ENCODE data around the gene ZNF185. TPM values are rescaled to one million over a fixed set of nuclear protein-coding genes. Genes with fewer than 3 reads are reported as not detected.

ZNF185 gene
- total and polyA plus RNA-seq, 9 of the 15 experiments (the other 6 are each of a cell fraction or from before 2014, with no cell fraction given) = 0.08 to 1.1 (median 0.22) TPM

DNA sequence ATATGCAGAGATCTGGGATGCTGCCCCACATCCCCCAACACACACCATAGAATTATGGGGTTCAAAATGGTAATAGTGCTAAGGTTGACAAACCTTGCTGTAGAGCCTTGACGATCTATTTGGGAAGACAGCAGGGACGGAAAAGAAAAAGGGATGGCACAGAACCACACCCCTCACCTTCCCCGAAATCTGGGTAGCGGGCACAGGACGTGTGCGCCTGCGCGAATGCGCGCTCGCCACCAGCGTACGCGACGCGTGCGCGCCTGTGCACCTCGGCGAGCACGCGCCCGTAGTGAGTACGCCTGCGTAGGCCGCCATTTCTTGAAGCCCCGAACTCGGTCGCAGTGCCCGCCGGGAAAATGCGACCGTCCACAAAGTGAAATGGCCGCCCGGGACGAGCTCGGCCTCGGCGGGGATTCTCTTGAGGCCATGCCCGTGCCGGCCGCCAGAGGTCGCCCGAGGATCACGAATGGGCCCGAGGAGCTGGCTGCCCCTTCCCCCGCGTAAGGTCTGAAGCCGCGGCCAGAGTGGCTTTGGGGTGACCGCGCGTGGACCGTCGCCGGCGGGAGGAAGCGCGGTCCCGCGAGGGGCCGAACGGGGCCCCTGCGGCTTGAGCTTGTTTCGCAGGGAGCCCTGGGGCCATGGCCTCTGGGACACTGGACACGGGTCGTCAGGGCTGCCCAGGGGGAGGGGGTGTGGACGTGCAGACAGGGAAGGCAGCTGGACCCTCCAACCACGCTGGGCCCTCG, 43.6 kb downstream of the ZNF185 start (continued):
- TF ChIP-seq MIER1 (IDR thresholded peaks at IDR 0.05; ENCODE audit: low read depth) (no peak), SMAD4 (CRISPR knock-in tag; conservative IDR thresholded peaks at IDR 0.05) (0 out of 2 replicates have a peak, but pooled peaks have one; percentile 29), ZNF324 (CRISPR knock-in tag; IDR thresholded peaks at IDR 0.05) (no peak), MCM7 (IDR thresholded peaks at IDR 0.05) (no peak), TAF1 (IDR thresholded peaks at IDR 0.05; ENCODE audit: control insufficient read depth, extremely low read depth, insufficient read depth, low read length, severe bottlenecking) (peak; percentile 52), RBBP5 (IDR thresholded peaks at IDR 0.05; ENCODE audit: borderline replicate concordance, insufficient read depth, low read length, poor library complexity, severe bottlenecking) (no peak), RB1 (IDR thresholded peaks at IDR 0.05; ENCODE audit: low read depth) (peak; percentile 89), FOXA1 (IDR thresholded peaks at IDR 0.05; ENCODE audit: borderline replicate concordance) (no peak), ESRRA (IDR thresholded peaks at IDR 0.05; ENCODE audit: borderline replicate concordance, low read depth) (0 out of 2 replicates have a peak, but pooled peaks have one; percentile 37), L3MBTL2 (IDR thresholded peaks at IDR 0.05) (peak; percentile 53), HNRNPLL (IDR thresholded peaks at IDR 0.05; ENCODE audit: low read depth, low read length, poor library complexity, severe bottlenecking) (peak; percentile 62), SOX6 (IDR thresholded peaks at IDR 0.05) (no peak), SMC3 (conservative IDR thresholded peaks at IDR 0.05; ENCODE audit: insufficient read depth, low read depth, low read length) (peak; percentile 84), ESRRB (CRISPR knock-in tag; IDR thresholded peaks at IDR 0.05; ENCODE audit: borderline replicate concordance) (no peak), SMAD3 (CRISPR knock-in tag; conservative IDR thresholded peaks at IDR 0.05) (0 out of 2 replicates have a peak, but pooled peaks have one; percentile 43), POLR2A (conservative IDR thresholded peaks at IDR 0.05) (peak; percentile 44; the same call in 1 of the 2 replicates), CTBP1 (IDR thresholded peaks at IDR 0.05; ENCODE audit: borderline replicate concordance) (peak; percentile 58; the same call in 1 of the 2 replicates), RBFOX2 (IDR thresholded peaks at IDR 0.05; ENCODE audit: low read depth, low read length) (peak; percentile 82), GTF2E2 (tag; IDR thresholded peaks at IDR 0.05) (0 out of 2 replicates have a peak, but pooled peaks have one; percentile 33), SIN3B (IDR thresholded peaks at IDR 0.05; ENCODE audit: low read depth) (peak; percentile 95), EGR1 (conservative IDR thresholded peaks at IDR 0.05) (peak; percentile 77), ZNF766 (CRISPR knock-in tag; conservative IDR thresholded peaks at IDR 0.05) (peak; percentile 76), RBM34 (IDR thresholded peaks at IDR 0.05; ENCODE audit: borderline replicate concordance, insufficient read depth, low read length) (no peak), GTF2A2 (tag; IDR thresholded peaks at IDR 0.05) (no peak)
- TF ChIP-seq, protein P1, sequence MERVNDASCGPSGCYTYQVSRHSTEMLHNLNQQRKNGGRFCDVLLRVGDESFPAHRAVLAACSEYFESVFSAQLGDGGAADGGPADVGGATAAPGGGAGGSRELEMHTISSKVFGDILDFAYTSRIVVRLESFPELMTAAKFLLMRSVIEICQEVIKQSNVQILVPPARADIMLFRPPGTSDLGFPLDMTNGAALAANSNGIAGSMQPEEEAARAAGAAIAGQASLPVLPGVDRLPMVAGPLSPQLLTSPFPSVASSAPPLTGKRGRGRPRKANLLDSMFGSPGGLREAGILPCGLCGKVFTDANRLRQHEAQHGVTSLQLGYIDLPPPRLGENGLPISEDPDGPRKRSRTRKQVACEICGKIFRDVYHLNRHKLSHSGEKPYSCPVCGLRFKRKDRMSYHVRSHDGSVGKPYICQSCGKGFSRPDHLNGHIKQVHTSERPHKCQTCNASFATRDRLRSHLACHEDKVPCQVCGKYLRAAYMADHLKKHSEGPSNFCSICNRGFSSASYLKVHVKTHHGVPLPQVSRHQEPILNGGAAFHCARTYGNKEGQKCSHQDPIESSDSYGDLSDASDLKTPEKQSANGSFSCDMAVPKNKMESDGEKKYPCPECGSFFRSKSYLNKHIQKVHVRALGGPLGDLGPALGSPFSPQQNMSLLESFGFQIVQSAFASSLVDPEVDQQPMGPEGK (CRISPR knock-in tag; IDR thresholded peaks at IDR 0.05; ENCODE audit: borderline replicate concordance) = no peak
- TF ChIP-seq, protein P2, sequence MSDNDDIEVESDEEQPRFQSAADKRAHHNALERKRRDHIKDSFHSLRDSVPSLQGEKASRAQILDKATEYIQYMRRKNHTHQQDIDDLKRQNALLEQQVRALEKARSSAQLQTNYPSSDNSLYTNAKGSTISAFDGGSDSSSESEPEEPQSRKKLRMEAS (CRISPR knock-in tag; IDR thresholded peaks at IDR 0.05) = peak; percentile 89
- TF ChIP-seq, protein P3, sequence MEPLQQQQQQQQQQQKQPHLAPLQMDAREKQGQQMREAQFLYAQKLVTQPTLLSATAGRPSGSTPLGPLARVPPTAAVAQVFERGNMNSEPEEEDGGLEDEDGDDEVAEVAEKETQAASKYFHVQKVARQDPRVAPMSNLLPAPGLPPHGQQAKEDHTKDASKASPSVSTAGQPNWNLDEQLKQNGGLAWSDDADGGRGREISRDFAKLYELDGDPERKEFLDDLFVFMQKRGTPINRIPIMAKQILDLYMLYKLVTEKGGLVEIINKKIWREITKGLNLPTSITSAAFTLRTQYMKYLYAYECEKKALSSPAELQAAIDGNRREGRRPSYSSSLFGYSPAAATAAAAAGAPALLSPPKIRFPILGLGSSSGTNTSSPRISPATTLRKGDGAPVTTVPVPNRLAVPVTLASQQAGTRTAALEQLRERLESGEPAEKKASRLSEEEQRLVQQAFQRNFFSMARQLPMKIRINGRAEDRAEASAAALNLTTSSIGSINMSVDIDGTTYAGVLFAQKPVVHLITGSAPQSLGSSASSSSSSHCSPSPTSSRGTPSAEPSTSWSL (CRISPR knock-in tag; IDR thresholded peaks at IDR 0.05; ENCODE audit: borderline replicate concordance) = no peak
